HT1080 (cell line): ENCODE results near the gene MPHOSPH9. TPM values are rescaled to one million over a fixed set of nuclear protein-coding genes. Genes with fewer than 3 reads are reported as not detected.

Source experiments
- DNase-seq: peaks from one replicate; pipeline ENCODE4 v3.0.0-alpha.2; 2015; ENCODE audit warnings: low read depth
- total RNA-seq: library from RNA; depleted of rRNA; stranded (reverse); fragments of >200 nt; shearing (Covaris generic); gene quantifications from 2 replicates; pipeline ENCODE4 v1.2.3, GENCODE V29; 2014

MPHOSPH9 gene
- total RNA-seq, 1 experiment from 2014 or later = 42.1 TPM

- DNase-seq = no peak
Observed at GRCh38 chr12:123132951-123133619, 99.9 kb downstream of the MPHOSPH9 start.

GRCh38 chr12:123131879-123132402 is 101.0 kb downstream of the MPHOSPH9 start:
- no peak for DNase-seq

GRCh38 chr12:123131291-123131832 is 101.6 kb downstream of the MPHOSPH9 start:
- DNase-seq = no peak

GRCh38 chr12:123129621-123130020 is 103.3 kb downstream of the MPHOSPH9 start:
- no peak for DNase-seq

GRCh38 chr12:123127182-123127495 is 105.8 kb downstream of the MPHOSPH9 start:
- no peak for DNase-seq

- peak; percentile 99 for DNase-seq
Observed at GRCh38 chr12:123126294-123127181, 106.4 kb downstream of the MPHOSPH9 start.

GRCh38 chr12:123122626-123123025 is 110.3 kb downstream of the MPHOSPH9 start:
- DNase-seq = no peak

GRCh38 chr12:123121670-123122069 is 111.3 kb downstream of the MPHOSPH9 start:
- DNase-seq = no peak

GRCh38 chr12:123120452-123121166 is 112.3 kb downstream of the MPHOSPH9 start:
- DNase-seq = peak; percentile 26

- DNase-seq = no peak
Observed at GRCh38 chr12:123119808-123120207, 113.1 kb downstream of the MPHOSPH9 start.

- DNase-seq = no peak
Observed at GRCh38 chr12:123118497-123118896, 114.4 kb downstream of the MPHOSPH9 start.

GRCh38 chr12:123115409-123116121 is 117.4 kb downstream of the MPHOSPH9 start:
- peak; percentile 57 for DNase-seq

GRCh38 chr12:123114304-123115083 is 118.4 kb downstream of the MPHOSPH9 start:
- DNase-seq = no peak

- no peak for DNase-seq
Observed at GRCh38 chr12:123113026-123113425, 119.9 kb downstream of the MPHOSPH9 start.

- peak; percentile 26 for DNase-seq
Observed at GRCh38 chr12:123111498-123112165, 121.3 kb downstream of the MPHOSPH9 start.

GRCh38 chr12:123109319-123109772 is 123.6 kb downstream of the MPHOSPH9 start:
- no peak for DNase-seq

- no peak for DNase-seq
Observed at GRCh38 chr12:123108682-123109066, 124.3 kb downstream of the MPHOSPH9 start.

GRCh38 chr12:123107926-123108681 is 124.8 kb downstream of the MPHOSPH9 start:
- DNase-seq = no peak
